ENCODE measurements around the gene EDIL3.

The EDIL3 gene

GRCh38 chr5:84088996-84089395 lies 295.7 kb downstream of the EDIL3 start:
- TF ChIP-seq CTCF (conservative IDR thresholded peaks at IDR 0.05), result peak; percentile 17; the same call in 1 of the 2 replicates
- no peak overlapping the region for H3K27ac ChIP-seq

GRCh38 chr5:84086511-84086910 lies 298.2 kb downstream of the EDIL3 start:
- no peak overlapping the region for H3K27ac ChIP-seq
- no peak for TF ChIP-seq CTCF (conservative IDR thresholded peaks at IDR 0.05)

- TF ChIP-seq CTCF (conservative IDR thresholded peaks at IDR 0.05), result no peak
- no peak overlapping the region for H3K27ac ChIP-seq
Measured at GRCh38 chr5:84085387-84086041, 299.2 kb downstream of the EDIL3 start.

- TF ChIP-seq CTCF (conservative IDR thresholded peaks at IDR 0.05), result no peak
- H3K27ac ChIP-seq, result no peak overlapping the region
Measured at GRCh38 chr5:84080908-84081307, 303.8 kb downstream of the EDIL3 start.

- H3K27ac ChIP-seq, result no peak overlapping the region
- no peak for TF ChIP-seq CTCF (conservative IDR thresholded peaks at IDR 0.05)
Measured at GRCh38 chr5:84072339-84072738, 312.3 kb downstream of the EDIL3 start.

GRCh38 chr5:84069608-84070179 lies 315.0 kb downstream of the EDIL3 start:
- no peak for TF ChIP-seq CTCF (conservative IDR thresholded peaks at IDR 0.05)
- H3K27ac ChIP-seq, result no peak overlapping the region

GRCh38 chr5:84063041-84063440 lies 321.6 kb downstream of the EDIL3 start:
- H3K27ac ChIP-seq, result no peak overlapping the region
- TF ChIP-seq CTCF (conservative IDR thresholded peaks at IDR 0.05), result no peak

Data from VCaP (cell line).